ENCODE results near the gene ALKAL2.

Gene ALKAL2

GRCh38 chr2:234421-234820 lies 53.5 kb downstream of the ALKAL2 start:
- Histone ChIP-seq H3K27ac (ENCODE audit: low read depth, low read length) (no peak overlapping the region), H3K9me3 (ENCODE audit: control insufficient read depth in 5 of 5, low read length in 5 of 5) (no peaks in the 10 kb centered on the region), H3K27me3 (ENCODE audit: control insufficient read depth in 5 of 5, insufficient read depth in 4 of 5, low read length in 5 of 5) (no peaks in the 10 kb centered on the region), H3K4me1 (ENCODE audit: control insufficient read depth in 5 of 5, insufficient read depth in 5 of 5, low read length in 5 of 5) (no peaks in the 10 kb centered on the region), H3K36me3 (ENCODE audit: control insufficient read depth in 5 of 5, insufficient read depth in 5 of 5, low read length in 5 of 5) (peaks cover 20 to 38% (median 25%) of the 10 kb centered on the region in 5 donors), H3K9ac (ENCODE audit: low read length in 5 of 5) (no peak overlapping the region), H3K4me3 (ENCODE audit: low read depth in 1 of 5, low read length in 5 of 5) (no peak overlapping the region)

- H3K27ac ChIP-seq (ENCODE audit: low read depth, low read length): no peak overlapping the region
- H3K9ac ChIP-seq (ENCODE audit: low read length in 5 of 5): no peak overlapping the region
- no peak overlapping the region for H3K4me3 ChIP-seq (ENCODE audit: low read depth in 1 of 5, low read length in 5 of 5)
- no peaks in the 10 kb centered on the region for H3K4me1 ChIP-seq (ENCODE audit: control insufficient read depth in 5 of 5, insufficient read depth in 5 of 5, low read length in 5 of 5)
- peaks cover 17 to 38% (median 29%) of the 10 kb centered on the region in 5 donors for H3K36me3 ChIP-seq (ENCODE audit: control insufficient read depth in 5 of 5, insufficient read depth in 5 of 5, low read length in 5 of 5)
- no peaks in the 10 kb centered on the region for H3K9me3 ChIP-seq (ENCODE audit: control insufficient read depth in 5 of 5, low read length in 5 of 5)
- H3K27me3 ChIP-seq (ENCODE audit: control insufficient read depth in 5 of 5, insufficient read depth in 4 of 5, low read length in 5 of 5): no peaks in the 10 kb centered on the region
Measured at GRCh38 chr2:233030-233429, 54.9 kb downstream of the ALKAL2 start.

DNA sequence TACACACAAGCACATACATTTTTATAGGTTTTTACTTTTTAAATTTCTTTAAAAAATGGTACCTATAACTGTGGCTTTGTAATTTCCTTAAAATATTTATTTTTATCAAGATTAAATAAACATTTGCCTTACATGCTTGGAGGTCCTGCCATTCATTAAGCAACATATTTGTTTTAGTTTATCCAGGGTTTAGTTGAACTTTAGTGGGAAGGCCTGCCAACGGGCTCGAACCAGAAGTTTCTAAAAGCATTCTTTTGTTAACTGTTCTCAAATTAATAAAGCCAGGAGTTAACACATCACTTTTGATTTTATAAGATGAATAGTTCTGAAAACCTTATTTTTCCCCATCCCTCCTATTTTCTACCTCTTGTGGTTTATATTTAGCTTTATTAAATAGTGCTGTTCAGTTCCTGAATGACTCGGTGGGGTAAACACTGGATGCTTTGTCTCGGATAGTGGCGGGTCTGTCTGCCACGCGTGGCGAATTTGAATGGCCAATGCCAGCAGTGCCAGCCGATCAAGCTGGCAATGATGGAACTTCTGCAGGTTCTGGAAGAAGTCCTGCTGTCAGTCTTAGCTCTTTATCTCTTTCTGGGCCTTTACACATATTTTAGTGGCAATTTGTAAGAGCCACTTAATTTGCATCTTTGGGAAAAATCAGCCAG lies 56.2 kb downstream of the ALKAL2 start:
- no peaks in the 10 kb centered on the region for H3K27me3 ChIP-seq (ENCODE audit: control insufficient read depth in 5 of 5, insufficient read depth in 4 of 5, low read length in 5 of 5)
- H3K9me3 ChIP-seq (ENCODE audit: control insufficient read depth in 5 of 5, low read length in 5 of 5): no peaks in the 10 kb centered on the region
- H3K9ac ChIP-seq (ENCODE audit: low read length in 5 of 5): no peak overlapping the region
- H3K4me3 ChIP-seq (ENCODE audit: low read depth in 1 of 5, low read length in 5 of 5): no peak overlapping the region
- no peak overlapping the region for H3K27ac ChIP-seq (ENCODE audit: low read depth, low read length)
- H3K4me1 ChIP-seq (ENCODE audit: control insufficient read depth in 5 of 5, insufficient read depth in 5 of 5, low read length in 5 of 5): no peaks in the 10 kb centered on the region
- H3K36me3 ChIP-seq (ENCODE audit: control insufficient read depth in 5 of 5, insufficient read depth in 5 of 5, low read length in 5 of 5): peaks cover 23 to 42% (median 35%) of the 10 kb centered on the region in 5 donors
